OCI-LY7 (cell line): Measurements from ENCODE around the gene ANGPTL4. TPM values are rescaled to one million over a fixed set of nuclear protein-coding genes. Genes with fewer than 3 reads are reported as not detected.

Experiments used
- BruUV-seq: library from RNA; stranded (reverse); fragments of 400-500 nt; replicated peaks from 2 replicates; lab custom pipeline; 2021; lab: Mats Ljungman, UMichigan
- CTCF ChIA-PET: fragments of 300-600 bp; sonication (Branson Sonifier 250); formaldehyde crosslinking; loops from one replicate; lab custom pipeline; 2022; ENCODE audit warnings: antibody characterized with exemption; ENCODE audit not compliant: unreplicated experiment; lab: Charles Lee
- POLR2A ChIA-PET: fragments of 300-600 bp; sonication (Branson Sonifier 250); formaldehyde crosslinking; loops from one replicate; lab custom pipeline; 2022; ENCODE audit warnings: antibody characterized with exemption; lab: Charles Lee
- DNase-seq: peaks from one replicate; pipeline ENCODE4 v3.0.0-alpha.2; 2015; ENCODE audit warnings: low spot score
- H2AFZ ChIP-seq: fragments of 200-600 bp; sonication (generic), shearing (Covaris generic); 2 replicates; pipeline ENCODE4 v1.6.1; 2014; ENCODE audit warnings: mild to moderate bottlenecking, antibody characterized with exemption, low read length, moderate library complexity
- H3K27ac ChIP-seq: fragments of 200-600 bp; sonication (generic); 2 replicates; pipeline ENCODE4 v1.5.1; 2014; ENCODE audit warnings: mixed run types, low read depth, mild to moderate bottlenecking, moderate library complexity, low read length, inconsistent platforms; ENCODE audit not compliant: poor library complexity, severe bottlenecking
- H3K36me3 ChIP-seq: fragments of 200-600 bp; sonication (generic); 2 replicates; pipeline ENCODE4 v1.6.1; 2014; ENCODE audit warnings: mild to moderate bottlenecking, antibody characterized with exemption, low read length, moderate library complexity, mixed read lengths; ENCODE audit not compliant: insufficient read depth
- H3K4me1 ChIP-seq: fragments of 200-600 bp; sonication (generic); 2 replicates; pipeline ENCODE4 v1.5.1; 2014; ENCODE audit warnings: mild to moderate bottlenecking, low read length; ENCODE audit not compliant: insufficient read depth, poor library complexity, severe bottlenecking
- H3K4me2 ChIP-seq: fragments of 200-600 bp; sonication (generic); 2 replicates; pipeline ENCODE4 v1.6.1; 2014; ENCODE audit warnings: mild to moderate bottlenecking, low read length
- H3K4me3 ChIP-seq: fragments of 200-600 bp; sonication (generic); 2 replicates; pipeline ENCODE4 v1.5.1; 2014; ENCODE audit warnings: mild to moderate bottlenecking, low read depth, low read length; ENCODE audit not compliant: poor library complexity, severe bottlenecking
- H3K79me2 ChIP-seq: fragments of 200-600 bp; sonication (generic); 2 replicates; pipeline ENCODE4 v1.6.1; 2016; ENCODE audit warnings: low read depth, mild to moderate bottlenecking, low read length, moderate library complexity, mixed read lengths; ENCODE audit not compliant: insufficient read depth
- H3K9me2 ChIP-seq: fragments of 200-600 bp; sonication (generic); 2 replicates; pipeline ENCODE4 v1.6.1; 2016; ENCODE audit warnings: mild to moderate bottlenecking, low read length, mixed read lengths; ENCODE audit not compliant: insufficient read depth
- H3K9me3 ChIP-seq: fragments of 200-600 bp; sonication (generic); 2 replicates; pipeline ENCODE4 v1.6.1; 2014; ENCODE audit warnings: mild to moderate bottlenecking, mixed run types, low read length, mixed read lengths
- H4K20me1 ChIP-seq: fragments of 200-600 bp; sonication (generic); 2 replicates; pipeline ENCODE4 v1.6.1; 2014; ENCODE audit warnings: mild to moderate bottlenecking, antibody characterized with exemption, low read length, moderate library complexity, mixed read lengths; ENCODE audit not compliant: insufficient read depth
- CTCF ChIP-seq: fragments of 200-600 bp; sonication (generic); conservative IDR thresholded peaks from 2 replicates; pipeline ENCODE4 v1.5.1; 2014; ENCODE audit warnings: mild to moderate bottlenecking, antibody characterized with exemption, low read length, moderate library complexity, mixed read lengths
- EZH2phosphoT487 ChIP-seq: fragments of 200-600 bp; sonication (generic); IDR thresholded peaks from 2 replicates; pipeline ENCODE4 v1.6.1; 2018; ENCODE audit warnings: low read depth, borderline replicate concordance, mild to moderate bottlenecking, mixed run types, antibody characterized with exemption, low read length, moderate library complexity, mixed read lengths
- intact Hi-C: fragments of 100-400 bp; cut with micrococcal nuclease; formaldehyde crosslinking; loops from one replicate; pipeline ENCODE4 v1.10.0; 2022; ENCODE audit not compliant: unreplicated experiment
- total RNA-seq, 2 experiments: library from RNA; depleted of rRNA in 1 of 2; stranded (reverse); fragments of >200 nt in 1 of 2; shearing (Covaris generic) in 1 of 2; gene quantifications; 2 replicates each; pipeline ENCODE4 v1.2.3, GENCODE V29; 2014 to 2022

Gene ANGPTL4
- total RNA-seq, 2 experiments from 2014 or later, result not detected

- H3K27ac ChIP-seq, result no peak overlapping the region
- H3K9me3 ChIP-seq, result no peaks in the 10 kb centered on the region
- ChIA-PET POLR2A (no interaction called here), CTCF (no interaction called here)
- H3K9me2 ChIP-seq, result no peaks in the 10 kb centered on the region
- BruUV-seq, result no TSS peak
- no peak overlapping the region for H3K4me2 ChIP-seq
- H4K20me1 ChIP-seq, result no peaks in the 10 kb centered on the region
- no peak overlapping the region for H3K4me3 ChIP-seq
- no peaks in the 10 kb centered on the region for H3K36me3 ChIP-seq
- no peak for DNase-seq
- no peak for TF ChIP-seq EZH2phosphoT487
- TF ChIP-seq CTCF, result no peak
- H2AFZ ChIP-seq, result no peak overlapping the region
- intact Hi-C loops, result no loop called here
- H3K79me2 ChIP-seq, result no peaks in the 10 kb centered on the region
- no peaks in the 10 kb centered on the region for H3K4me1 ChIP-seq
These were observed 6.9 kb upstream of the ANGPTL4 start for GRCh38 chr19:8357007-8357521.

- Histone ChIP-seq H3K36me3 (no peaks in the 10 kb centered on the region), H3K4me3 (no peak overlapping the region), H3K9me3 (no peaks in the 10 kb centered on the region), H3K4me2 (no peak overlapping the region), H2AFZ (no peak overlapping the region), H3K9me2 (no peaks in the 10 kb centered on the region), H3K27ac (no peak overlapping the region), H3K4me1 (no peaks in the 10 kb centered on the region), H3K79me2 (no peaks in the 10 kb centered on the region), H4K20me1 (no peaks in the 10 kb centered on the region)
- intact Hi-C loops, result no loop called here
- no TSS peak for BruUV-seq
- CTCF ChIA-PET, result interaction anchor here (0.6 kb wide), 1 partner anchor 60 kb away, joined by 3 read pairs; no protein-coding TSS in a partner anchor
- TF ChIP-seq EZH2phosphoT487 (no peak), CTCF (no peak)
- POLR2A ChIA-PET, result no interaction called here
- DNase-seq, result no peak
These were observed 5.0 kb upstream of the ANGPTL4 start for GRCh38 chr19:8358948-8359347.

DNA sequence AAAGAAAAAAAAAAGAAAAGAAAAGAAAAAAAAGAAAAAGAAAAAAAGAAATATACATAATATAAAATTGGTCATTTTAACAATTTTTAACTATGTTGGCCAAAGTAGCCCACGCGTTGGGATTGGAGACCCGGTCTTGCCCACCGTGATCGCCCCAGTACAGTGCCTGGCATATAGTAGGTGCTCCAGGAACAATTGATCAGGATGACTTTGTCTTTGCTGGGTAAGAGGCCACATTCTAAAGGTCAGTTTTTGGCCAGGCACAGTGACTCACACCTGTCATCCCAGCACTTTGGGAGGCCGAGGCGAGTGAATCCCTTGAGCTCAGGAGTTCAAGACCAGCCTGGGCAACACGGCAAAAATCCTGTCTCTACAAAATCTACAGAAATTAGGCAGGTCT, 3.8 kb upstream of the ANGPTL4 start:
- Histone ChIP-seq H2AFZ (no peak overlapping the region), H3K9me2 (no peaks in the 10 kb centered on the region), H3K4me2 (no peak overlapping the region), H3K9me3 (no peaks in the 10 kb centered on the region), H3K4me1 (no peaks in the 10 kb centered on the region), H4K20me1 (no peaks in the 10 kb centered on the region), H3K4me3 (no peak overlapping the region), H3K36me3 (no peaks in the 10 kb centered on the region), H3K79me2 (no peaks in the 10 kb centered on the region), H3K27ac (no peak overlapping the region)
- ChIA-PET CTCF (no interaction called here), POLR2A (interaction anchor here (0.6 to 0.7 kb wide), 2 partner anchors 106 to 240 kb away, joined by 4 to 5 read pairs; no protein-coding TSS in a partner anchor)
- intact Hi-C loops, result no loop called here
- DNase-seq, result no peak
- BruUV-seq, result no TSS peak
- TF ChIP-seq CTCF, result no peak
- TF ChIP-seq EZH2phosphoT487, result no peak
